SU-DHL-6 (cell line): ENCODE results near the gene FBLN5.

Experiments used
- EZH2phosphoT487 ChIP-seq: fragments of 200-600 bp; sonication (generic), shearing (Covaris generic); conservative IDR thresholded peaks from 2 replicates; pipeline ENCODE4 v1.6.1; 2018; ENCODE audit warnings: mild to moderate bottlenecking, antibody characterized with exemption, low read length, moderate library complexity, mixed read lengths
- TF ChIP-seq, protein P1 (sequence below): fragments of 200-600 bp; sonication (generic); IDR thresholded peaks from one replicate; pipeline ENCODE4 v1.5.1; 2017; ENCODE audit warnings: antibody characterized with exemption, mild to moderate bottlenecking, low read length, moderate library complexity; ENCODE audit not compliant: insufficient read depth, poor library complexity, severe bottlenecking

GRCh38 chr14:91931478-91932088 is 15.9 kb downstream of the FBLN5 start:
- TF ChIP-seq, protein P1, sequence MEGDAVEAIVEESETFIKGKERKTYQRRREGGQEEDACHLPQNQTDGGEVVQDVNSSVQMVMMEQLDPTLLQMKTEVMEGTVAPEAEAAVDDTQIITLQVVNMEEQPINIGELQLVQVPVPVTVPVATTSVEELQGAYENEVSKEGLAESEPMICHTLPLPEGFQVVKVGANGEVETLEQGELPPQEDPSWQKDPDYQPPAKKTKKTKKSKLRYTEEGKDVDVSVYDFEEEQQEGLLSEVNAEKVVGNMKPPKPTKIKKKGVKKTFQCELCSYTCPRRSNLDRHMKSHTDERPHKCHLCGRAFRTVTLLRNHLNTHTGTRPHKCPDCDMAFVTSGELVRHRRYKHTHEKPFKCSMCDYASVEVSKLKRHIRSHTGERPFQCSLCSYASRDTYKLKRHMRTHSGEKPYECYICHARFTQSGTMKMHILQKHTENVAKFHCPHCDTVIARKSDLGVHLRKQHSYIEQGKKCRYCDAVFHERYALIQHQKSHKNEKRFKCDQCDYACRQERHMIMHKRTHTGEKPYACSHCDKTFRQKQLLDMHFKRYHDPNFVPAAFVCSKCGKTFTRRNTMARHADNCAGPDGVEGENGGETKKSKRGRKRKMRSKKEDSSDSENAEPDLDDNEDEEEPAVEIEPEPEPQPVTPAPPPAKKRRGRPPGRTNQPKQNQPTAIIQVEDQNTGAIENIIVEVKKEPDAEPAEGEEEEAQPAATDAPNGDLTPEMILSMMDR: no peak
- TF ChIP-seq EZH2phosphoT487: no peak
